GM21528 (cell line): ENCODE measurements around the gene TCP11L1.
"Not testable (repeated sequence)": the region's sequence is repeated elsewhere in the genome, so short reads cannot be mapped to it uniquely, and the experiment has no call there.

Source experiments
- ATAC-seq: cut with Tn5 transposase; IDR thresholded peaks from one replicate; pipeline ENCODE4 v1.9.1; 2021; ENCODE audit warnings: mild to moderate bottlenecking, moderate library complexity; ENCODE audit not compliant: unreplicated experiment, low FRiP score

TCP11L1 gene

DNA sequence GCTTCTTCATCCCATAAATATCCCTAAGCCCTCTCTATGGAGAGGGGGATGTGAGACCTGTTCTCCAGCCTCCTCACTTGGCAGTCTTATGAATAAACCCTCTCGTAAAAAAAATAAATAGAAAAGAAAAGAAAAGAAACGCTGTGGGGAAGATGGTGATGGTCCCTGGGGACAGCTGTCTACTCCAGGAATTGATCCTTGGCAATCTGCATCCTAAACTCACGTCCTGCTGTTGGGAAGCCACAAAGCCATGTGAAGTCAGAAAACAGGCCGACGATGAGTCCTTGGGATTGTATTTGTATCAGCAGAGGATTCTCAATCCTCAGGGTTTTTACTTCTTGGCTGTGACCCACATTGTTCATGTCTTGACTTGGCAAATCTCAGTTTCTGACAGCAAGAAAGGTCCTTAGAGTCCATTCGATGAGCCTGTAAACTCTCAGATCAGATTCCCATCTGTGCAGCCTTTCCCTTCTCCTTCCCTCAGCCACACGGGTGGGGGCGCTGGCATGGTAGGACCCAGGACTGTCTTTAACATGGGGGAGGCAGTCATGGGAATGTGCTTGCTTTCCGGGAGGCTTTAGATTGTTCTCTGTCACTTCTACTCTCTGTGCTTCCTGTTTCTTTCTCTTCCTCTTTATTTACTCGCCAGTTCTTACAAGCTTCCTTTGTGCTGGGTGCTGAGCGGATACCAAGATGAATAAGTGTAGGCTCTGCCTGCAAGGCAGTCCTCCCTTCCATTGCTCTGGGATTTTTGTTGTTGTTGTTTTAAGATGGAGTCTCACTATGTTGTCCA lies 24.9 kb downstream of the TCP11L1 start:
- no peak for ATAC-seq

DNA sequence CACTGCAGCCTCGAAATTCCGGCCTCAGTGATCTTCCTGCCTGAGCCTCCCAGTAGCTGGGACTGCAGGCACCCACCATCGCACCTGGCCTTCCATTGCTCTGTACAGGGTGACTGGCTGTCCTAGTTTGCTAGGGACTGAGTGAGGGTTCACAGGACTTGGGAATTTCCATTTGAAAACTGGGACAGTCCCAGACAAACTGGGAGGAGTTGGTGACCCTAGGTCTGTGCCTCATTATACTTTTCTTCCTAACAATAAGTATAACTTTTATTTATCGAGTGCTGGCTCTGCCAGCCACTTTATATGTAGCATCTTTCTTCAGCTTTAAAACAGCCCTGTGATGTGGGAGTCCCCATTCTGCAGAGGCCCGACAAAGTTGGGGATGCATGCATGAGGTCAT lies 25.5 kb downstream of the TCP11L1 start:
- no peak for ATAC-seq

DNA sequence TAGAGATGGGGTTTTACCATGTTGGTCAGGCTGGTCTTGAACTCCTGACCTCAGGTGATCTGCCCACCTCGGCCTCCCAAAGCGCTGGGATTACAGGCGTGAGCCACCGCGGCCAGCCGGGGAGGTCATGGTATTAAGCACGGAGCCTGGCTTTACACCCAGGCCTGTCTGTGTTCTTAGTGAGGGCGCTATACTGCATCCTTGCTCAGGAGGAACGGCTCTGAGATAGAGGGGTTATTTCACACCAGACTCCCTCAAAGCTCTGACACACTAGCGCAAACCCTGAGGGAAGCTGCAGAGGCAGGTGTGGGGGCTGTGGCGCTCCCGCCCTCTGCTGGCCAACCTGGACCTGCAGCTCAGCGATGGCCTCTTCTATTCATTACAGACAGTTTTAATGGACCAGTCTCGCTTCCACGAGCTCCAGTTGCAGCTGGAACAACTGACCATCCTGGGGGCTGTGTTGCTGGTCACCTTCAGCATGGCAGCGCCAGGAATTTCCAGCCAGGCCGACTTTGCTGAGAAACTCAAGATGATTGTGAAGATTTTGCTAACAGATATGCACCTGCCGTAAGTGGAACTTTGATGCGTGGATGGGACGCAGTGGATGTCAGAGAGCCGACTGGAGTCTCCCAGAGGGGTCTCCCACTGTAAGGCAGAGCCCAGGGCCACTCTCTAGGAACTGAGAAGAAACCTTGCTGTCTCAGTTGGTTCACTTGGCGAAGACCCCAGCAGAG lies 26.2 kb downstream of the TCP11L1 start:
- no peak for ATAC-seq

DNA sequence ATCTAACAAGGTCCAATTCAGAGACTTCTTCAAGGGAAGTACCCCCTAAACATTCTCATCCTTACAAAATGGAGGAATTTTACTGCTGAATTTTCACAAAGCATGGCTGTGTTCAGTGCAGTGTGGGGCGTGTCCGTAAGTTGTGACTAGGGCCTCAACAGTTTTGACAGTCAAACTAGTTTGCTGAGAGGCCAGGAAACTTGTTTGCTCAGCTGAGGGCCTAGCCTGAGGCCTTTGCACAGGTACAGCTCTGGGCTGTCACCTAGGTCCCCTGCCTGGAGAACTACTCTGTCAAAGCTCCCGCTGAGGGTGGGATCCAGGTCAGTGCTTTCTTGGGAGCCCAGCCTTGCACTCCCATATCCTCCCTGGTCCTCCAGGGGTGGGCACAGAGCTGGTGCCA lies 27.9 kb downstream of the TCP11L1 start:
- ATAC-seq, result no peak

DNA sequence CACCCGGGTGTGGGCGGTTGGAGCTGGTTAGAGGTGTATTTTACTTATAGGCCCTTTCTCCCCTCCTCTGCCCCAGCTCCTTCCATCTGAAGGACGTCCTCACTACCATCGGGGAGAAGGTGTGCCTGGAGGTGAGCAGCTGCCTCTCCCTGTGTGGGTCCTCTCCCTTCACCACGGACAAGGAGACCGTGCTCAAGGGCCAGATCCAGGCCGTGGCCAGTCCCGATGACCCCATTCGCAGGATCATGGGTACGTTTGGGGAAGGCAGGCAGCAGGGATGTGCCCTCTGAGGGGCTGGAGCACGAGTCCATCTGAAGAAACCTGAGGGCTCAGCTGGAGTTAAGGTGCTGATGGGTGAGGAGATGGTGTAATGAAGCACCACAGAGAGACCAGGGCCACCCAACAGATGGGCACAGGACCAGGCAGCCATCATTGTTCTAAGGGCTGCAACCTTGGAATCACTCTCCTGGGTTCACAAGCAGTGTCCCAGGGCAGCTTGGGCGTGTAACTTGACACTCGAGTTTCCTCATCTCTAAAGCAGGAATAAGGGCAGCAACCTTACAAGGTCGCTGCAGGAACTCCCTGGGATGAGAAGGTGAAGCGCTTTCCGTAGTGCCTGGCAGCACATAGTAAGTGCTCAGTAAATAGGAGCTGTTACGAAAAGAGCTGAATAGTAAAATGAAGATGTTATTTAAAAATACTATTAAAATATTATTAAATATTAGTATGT lies 29.4 kb downstream of the TCP11L1 start:
- no peak for ATAC-seq

DNA sequence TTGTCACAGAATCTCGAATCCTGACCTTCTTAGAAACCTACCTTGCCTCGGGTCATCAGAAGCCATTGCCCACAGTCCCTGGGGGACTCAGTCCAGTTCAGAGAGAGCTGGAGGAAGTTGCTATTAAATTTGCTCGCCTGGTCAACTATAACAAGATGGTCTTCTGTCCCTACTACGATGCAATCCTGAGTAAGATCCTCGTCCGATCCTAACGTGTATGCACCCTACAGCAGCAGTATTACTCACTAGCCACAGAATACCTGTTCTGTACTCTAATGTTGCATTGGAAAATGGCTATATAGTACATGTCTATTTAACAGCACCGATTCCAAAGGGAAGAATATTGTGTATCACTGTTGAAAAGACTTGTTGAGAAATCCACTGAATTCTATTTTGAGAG lies 33.1 kb downstream of the TCP11L1 start:
- ATAC-seq, result no peak

DNA sequence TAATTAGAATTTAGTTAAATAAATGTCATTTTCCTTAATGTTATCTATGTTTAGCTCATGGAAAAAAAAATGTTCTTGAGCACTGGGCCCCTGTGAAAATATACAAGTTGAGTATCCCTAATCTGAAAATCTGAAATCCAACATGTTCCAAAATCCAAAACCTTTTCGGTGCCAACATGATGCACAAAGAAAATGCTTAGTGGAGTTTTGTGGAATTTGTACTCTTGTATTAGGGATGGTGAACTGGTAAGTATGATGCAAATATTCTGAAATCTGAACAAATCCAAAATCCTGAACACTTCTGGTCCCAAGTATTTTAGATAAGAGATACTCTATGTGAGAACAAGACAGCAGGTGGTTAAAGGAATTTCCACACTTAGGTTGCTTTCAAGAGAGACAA lies 44.5 kb downstream of the TCP11L1 start:
- ATAC-seq, result no peak

DNA sequence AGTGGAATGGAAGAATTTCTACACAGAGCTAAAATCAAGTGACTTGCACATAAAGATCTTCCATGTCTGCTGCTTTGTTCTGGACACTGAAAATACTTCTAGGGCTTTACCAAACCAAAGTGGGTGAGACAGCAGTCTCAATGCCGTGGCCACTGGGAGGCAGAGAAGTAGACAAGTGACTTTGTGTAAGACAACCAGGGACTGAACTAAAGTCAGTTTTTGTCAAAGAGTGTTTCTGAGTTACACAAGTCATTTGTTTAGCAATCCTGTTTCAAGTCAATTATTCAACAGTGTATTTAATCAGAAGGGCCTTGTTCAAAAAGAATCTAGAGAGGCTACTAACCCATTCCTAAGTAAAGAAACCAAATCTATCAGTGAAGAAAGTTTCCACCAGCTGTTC lies 46.6 kb downstream of the TCP11L1 start:
- no peak for ATAC-seq

DNA sequence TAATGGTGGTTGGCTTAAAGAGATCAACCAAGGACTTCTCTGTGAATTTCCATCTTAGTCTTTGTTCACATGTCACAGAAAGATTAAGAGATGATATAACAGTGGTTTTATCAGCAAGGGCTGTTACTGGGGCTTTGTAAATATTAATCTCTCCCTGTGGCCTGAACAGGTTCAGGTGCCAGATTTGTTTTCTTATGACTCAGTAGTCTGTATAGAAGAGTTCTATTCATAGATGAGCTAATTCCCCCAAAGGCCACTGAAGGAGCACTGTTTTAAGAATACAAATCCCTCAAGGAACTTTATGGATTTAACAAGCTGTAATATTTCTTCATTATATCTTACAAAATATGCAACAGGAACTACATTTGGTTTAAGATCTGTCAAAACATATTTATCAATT lies 50.4 kb downstream of the TCP11L1 start:
- ATAC-seq, result no peak

DNA sequence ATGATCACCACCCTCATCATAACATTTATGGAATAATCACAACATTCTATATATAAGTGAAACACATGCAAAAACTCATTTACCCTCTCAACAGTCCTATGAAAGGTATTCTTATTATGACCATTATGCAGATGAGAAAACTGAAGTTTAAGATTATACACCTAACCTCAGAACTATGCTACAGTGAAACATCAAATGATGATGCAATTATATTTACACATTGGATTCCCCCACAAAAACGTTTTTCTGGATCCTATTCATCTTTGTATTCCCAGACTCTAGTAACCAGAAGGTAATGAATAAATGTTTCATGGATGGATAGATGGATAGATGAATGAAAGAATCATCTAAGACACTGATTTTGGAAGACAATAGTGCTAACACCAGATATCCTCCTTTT lies 54.8 kb downstream of the TCP11L1 start:
- no peak for ATAC-seq

DNA sequence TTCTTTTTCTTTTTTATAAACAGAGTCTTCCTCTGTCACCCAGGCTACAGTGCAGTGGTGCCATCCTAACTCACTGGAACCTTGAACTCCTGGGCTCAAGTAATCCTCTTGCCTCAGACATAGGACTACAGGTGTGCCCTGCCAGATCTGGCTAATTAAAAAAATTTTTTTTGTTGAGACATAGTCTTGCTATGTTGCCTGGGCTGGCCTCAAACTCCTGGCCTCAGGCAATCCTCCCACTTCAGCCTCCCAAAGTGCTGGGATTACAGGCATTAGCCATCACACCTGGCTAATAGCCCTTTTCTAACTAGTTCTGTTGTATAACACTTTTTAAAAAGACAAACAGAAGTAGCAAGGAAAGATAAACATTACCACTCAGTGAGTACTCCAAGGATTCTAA lies 64.5 kb downstream of the TCP11L1 start:
- no peak for ATAC-seq

DNA sequence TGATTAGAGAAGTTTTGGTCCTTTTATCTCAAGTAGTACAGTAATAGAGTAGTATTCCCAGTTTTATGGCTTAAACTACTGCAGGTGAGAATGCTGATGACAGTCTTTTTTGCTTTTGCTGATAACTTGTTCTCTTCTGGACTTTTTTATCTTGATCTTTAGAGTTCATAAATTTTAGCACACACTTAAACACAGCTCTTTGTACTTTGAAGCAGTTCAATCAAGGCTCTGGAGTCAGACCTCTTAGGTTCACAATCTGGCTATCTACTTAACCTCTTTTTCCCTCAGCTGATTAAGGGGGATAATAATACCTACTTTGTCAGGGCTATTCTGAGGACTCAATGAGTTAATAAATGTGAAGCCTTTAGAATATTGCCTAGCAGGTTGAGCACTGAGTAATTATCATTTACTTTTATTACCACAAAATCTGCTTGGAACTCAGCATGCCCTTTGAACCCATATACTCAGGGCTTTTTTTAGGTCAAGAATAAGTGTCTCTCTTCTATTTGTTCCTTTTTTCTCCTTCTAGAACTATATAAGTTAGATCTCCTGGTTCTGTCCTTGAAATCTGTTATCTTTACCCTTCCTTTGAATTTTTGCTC lies 70.0 kb downstream of the TCP11L1 start:
- ATAC-seq, result no peak

DNA sequence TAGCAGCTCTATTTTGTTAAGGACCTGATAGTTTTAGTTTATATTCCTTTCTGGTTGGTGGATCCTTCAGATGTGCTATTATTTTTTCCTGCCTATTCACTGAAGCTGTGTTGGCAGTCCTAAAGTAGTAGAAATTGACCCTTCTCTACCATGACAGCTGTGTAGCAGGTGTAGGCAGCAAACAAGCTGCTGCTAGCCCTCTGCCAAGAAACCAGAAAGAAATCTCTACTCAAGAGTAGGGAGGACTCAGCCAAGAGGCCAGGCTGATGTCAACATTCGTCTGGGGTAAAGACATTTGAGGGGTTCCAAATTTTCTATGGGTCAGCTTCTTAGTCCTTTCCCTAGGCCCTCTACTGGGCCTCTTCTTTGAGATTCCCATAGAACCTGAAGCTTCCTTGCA lies 70.7 kb downstream of the TCP11L1 start:
- no peak for ATAC-seq

DNA sequence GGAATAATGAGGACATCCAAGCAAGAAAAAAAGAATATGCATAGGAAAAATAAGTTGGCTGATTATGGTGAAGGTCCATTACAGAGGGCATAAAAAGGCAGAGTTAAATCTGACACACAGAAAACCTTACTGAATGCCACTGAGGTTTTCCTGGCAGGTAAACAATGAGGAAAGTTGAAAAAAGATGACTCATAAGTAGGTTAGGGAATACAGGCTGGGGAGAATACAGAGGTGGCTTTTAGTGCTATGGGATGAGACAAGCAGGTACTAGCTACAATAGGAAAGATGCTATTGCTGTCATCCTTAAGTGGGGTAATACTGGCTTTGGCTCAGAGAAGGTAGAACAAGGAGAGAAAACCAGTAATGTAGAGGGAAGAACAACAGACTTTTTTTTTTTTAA lies 77.2 kb downstream of the TCP11L1 start:
- ATAC-seq, result no peak

DNA sequence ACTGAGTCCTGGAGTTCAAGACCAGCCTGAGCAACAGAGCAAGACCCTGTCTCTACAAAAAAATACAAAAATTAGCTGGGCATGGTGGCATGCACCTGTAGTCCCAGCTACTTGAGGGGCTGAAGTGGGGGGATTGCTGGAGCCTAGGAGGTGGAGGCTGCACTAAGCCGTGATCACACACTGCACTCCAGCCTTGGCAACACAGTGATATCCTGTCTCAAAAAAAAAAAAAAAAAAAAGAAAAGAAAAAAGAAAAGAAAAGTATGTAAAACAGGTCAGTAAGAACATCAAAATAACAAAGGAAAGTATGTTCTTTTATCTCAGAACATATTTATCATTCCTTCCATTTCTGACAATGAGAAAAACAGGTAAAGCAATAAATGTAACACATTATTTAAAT lies 83.3 kb downstream of the TCP11L1 start:
- not testable (repeated sequence) for ATAC-seq
